Endothelial cell of umbilical vein (primary cell): ENCODE results near the gene C4orf50. TPM values are rescaled to one million over a fixed set of nuclear protein-coding genes. Genes with fewer than 3 reads are reported as not detected.

Experiments used
- BruUV-seq: library from RNA; stranded (reverse); fragments of 400-500 nt; replicated peaks from 2 replicates; lab custom pipeline; 2021; lab: Mats Ljungman, UMichigan
- CTCF ChIA-PET: fragments of 300-600, 350-600 bp; sonication (Branson Sonifier 250); formaldehyde crosslinking; loops from one replicate; lab custom pipeline; 2021; ENCODE audit warnings: antibody characterized with exemption, inconsistent platforms; lab: Charles Lee
- POLR2A ChIA-PET: fragments of 300-600, 350-600 bp; sonication (Branson Sonifier 250); formaldehyde crosslinking; loops from one replicate; lab custom pipeline; 2021; ENCODE audit warnings: antibody characterized with exemption, inconsistent platforms; lab: Charles Lee
- DNase-seq: peaks from one replicate; pipeline ENCODE4 v3.0.0-alpha.2; 2011; ENCODE audit warnings: low read depth, low spot score
- FAIRE-seq: peaks from 2 replicates; lab custom pipeline; 2011; peaks lifted over from hg19 to GRCh38; lab: Jason Lieb, UNC
- H2AFZ ChIP-seq: 2 replicates; pipeline ENCODE4 v1.6.0; 2012; ENCODE audit warnings: low read depth, low read length, control low read depth, inconsistent platforms
- H3K27ac ChIP-seq: 2 replicates; pipeline ENCODE4 v1.5.1; 2011; ENCODE audit warnings: low read depth, mild to moderate bottlenecking, control low read depth, low read length, moderate library complexity; ENCODE audit not compliant: insufficient read depth
- H3K27me3 ChIP-seq, 2 experiments: 2 replicates each; pipeline versions ENCODE4 v1.6.0 to v1.6.1; 2011; ENCODE audit warnings: low read length in 2 of 2, mixed read lengths in 1 of 2; ENCODE audit not compliant: control insufficient read depth in 2 of 2, insufficient read depth in 2 of 2
- H3K36me3 ChIP-seq, 2 experiments: 2 replicates in 1 of 2; 3 replicates in 1 of 2; pipeline ENCODE4 v1.5.1; 2011; ENCODE audit warnings: low read length in 2 of 2, mild to moderate bottlenecking in 1 of 2, moderate library complexity in 1 of 2; ENCODE audit not compliant: control insufficient read depth in 2 of 2, insufficient read depth in 2 of 2; ENCODE audit errors: extremely low read depth in 1 of 2
- H3K4me1 ChIP-seq: 3 replicates; pipeline ENCODE4 v1.5.1; 2011; ENCODE audit warnings: mild to moderate bottlenecking, low read length; ENCODE audit not compliant: control insufficient read depth, insufficient read depth; ENCODE audit errors: extremely low read depth
- H3K4me2 ChIP-seq: 2 replicates; pipeline ENCODE4 v1.6.1; 2011; ENCODE audit warnings: low read length, control low read depth, mixed read lengths; ENCODE audit not compliant: insufficient read depth
- H3K4me3 ChIP-seq, 3 experiments: fragments of 200-600 bp in 1 of 3; sonication (generic), shearing (Covaris generic) in 1 of 3; replicated peaks in 1 of 3; 2 replicates each; pipeline ENCODE4 v1.5.1; 2011 to 2016; ENCODE audit warnings: control low read depth in 3 of 3, low read length in 3 of 3, mild to moderate bottlenecking in 2 of 3, inconsistent platforms in 1 of 3, low read depth in 1 of 3, moderate library complexity in 1 of 3; ENCODE audit not compliant: insufficient read depth in 1 of 3
- H3K79me2 ChIP-seq: 2 replicates; pipeline ENCODE4 v1.6.0; 2012; ENCODE audit warnings: low read length, inconsistent platforms; ENCODE audit not compliant: control insufficient read depth, insufficient read depth
- H3K9ac ChIP-seq: replicated peaks from 2 replicates; pipeline ENCODE3; 2011; ENCODE audit warnings: low read length, control low read depth; ENCODE audit not compliant: insufficient read depth; ENCODE audit errors: extremely low read depth
- H3K9me1 ChIP-seq: replicated peaks from 3 replicates; pipeline ENCODE4 v1.6.0; 2011; ENCODE audit warnings: mild to moderate bottlenecking, low read length; ENCODE audit not compliant: control insufficient read depth, insufficient read depth; ENCODE audit errors: extremely low read depth
- H3K9me3 ChIP-seq: replicated peaks from 2 replicates; pipeline ENCODE4 v1.5.1; 2012; ENCODE audit warnings: low read length, inconsistent platforms; ENCODE audit not compliant: control insufficient read depth, insufficient read depth
- H4K20me1 ChIP-seq: replicated peaks from 2 replicates; pipeline ENCODE3; 2011; ENCODE audit warnings: mild to moderate bottlenecking, low read length; ENCODE audit not compliant: control insufficient read depth, insufficient read depth; ENCODE audit errors: extremely low read depth
- CTCF ChIP-seq, 2 donors: IDR thresholded peaks; 1 replicate in 1 of 2; 2 replicates in 1 of 2; pipeline ENCODE4 v1.5.1; 2011; ENCODE audit warnings: low read length in 2 of 2, mild to moderate bottlenecking in 2 of 2, moderate library complexity in 2 of 2, control low read depth in 1 of 2, inconsistent platforms in 1 of 2, low read depth in 1 of 2; ENCODE audit not compliant: insufficient read depth in 1 of 2; ENCODE audit errors: extremely low read depth in 1 of 2
- EZH2 ChIP-seq: IDR thresholded peaks from 2 replicates; pipeline ENCODE4 v1.6.1; 2012; ENCODE audit warnings: borderline replicate concordance, low read depth, mild to moderate bottlenecking, moderate library complexity, low read length, inconsistent platforms; ENCODE audit not compliant: severe bottlenecking
- FOS ChIP-seq: IDR thresholded peaks from 2 replicates; pipeline ENCODE4 v1.6.1; 2011; ENCODE audit warnings: mild to moderate bottlenecking, low read length, moderate library complexity, borderline replicate concordance; ENCODE audit not compliant: insufficient read depth
- GATA2 ChIP-seq: IDR thresholded peaks from 2 replicates; pipeline ENCODE4 v1.7.0; 2011; ENCODE audit warnings: low read depth, mild to moderate bottlenecking, moderate library complexity, mixed read lengths, low read length; ENCODE audit not compliant: insufficient read length, insufficient read depth
- JUN ChIP-seq: IDR thresholded peaks from 2 replicates; pipeline ENCODE4 v1.6.1; 2011; ENCODE audit warnings: borderline replicate concordance, low read depth; ENCODE audit not compliant: insufficient read length, insufficient read depth
- MAX ChIP-seq: IDR thresholded peaks from 2 replicates; pipeline ENCODE4 v1.6.1; 2011; ENCODE audit not compliant: insufficient read depth, insufficient read length
- MYC ChIP-seq: IDR thresholded peaks from one replicate; pipeline ENCODE4 v1.6.1; 2011; ENCODE audit warnings: mild to moderate bottlenecking, low read depth, low read length
- POLR2A ChIP-seq: IDR thresholded peaks from 2 replicates; pipeline ENCODE4 v1.6.1; 2012; ENCODE audit warnings: low read depth, mild to moderate bottlenecking, control low read depth, low read length
- POLR2AphosphoS5 ChIP-seq: IDR thresholded peaks from 2 replicates; pipeline ENCODE4 v1.6.1; 2012; ENCODE audit warnings: low read depth, mild to moderate bottlenecking, control low read depth, low read length, moderate library complexity; ENCODE audit not compliant: insufficient read depth
- dilution Hi-C: fragments of 300-500 bp; cut with MboI; formaldehyde crosslinking; loops from one replicate; pipeline ENCODE4 v1.15.0; 2019; ENCODE audit warnings: low sequenced_read_pairs; ENCODE audit not compliant: extremely low pct_ligation_motif_present
- intact Hi-C: fragments of 100-400 bp; cut with micrococcal nuclease; formaldehyde crosslinking; loops from one replicate; pipeline ENCODE4 v1.10.0; 2022
- polyA plus RNA-seq, 4 experiments: library from polyadenylated mRNA; depleted of rRNA in 3 of 4; stranded (reverse) in 3 of 4; unstranded in 1 of 4; fragments of >200 nt; gene quantifications; 2 replicates each; pipeline versions ENCODE4 v1.2.1 to v1.2.3, GENCODE V29; 2011 to 2012; ENCODE audit warnings: missing spikeins in 1 of 4
- total RNA-seq: library from RNA; stranded (reverse); gene quantifications from 2 replicates; pipeline ENCODE4 v1.2.3, GENCODE V29; 2021

C4orf50 gene
- total and polyA plus RNA-seq, 2 donors (not counting 3 experiments of a cell fraction or from before 2014, with no cell fraction given) = not detected

GRCh38 chr4:5858020-5858769 lies 160.0 kb downstream of the C4orf50 start:
- Histone ChIP-seq H3K27ac (no peak overlapping the region), H3K4me2 (no peak overlapping the region), H4K20me1 (no peaks in the 10 kb centered on the region), H3K9me3 (no peaks in the 10 kb centered on the region), H3K36me3 (no peaks in the 10 kb centered on the region), H3K9me1 (no peaks in the 10 kb centered on the region), H3K4me3 (no peak overlapping the region), H2AFZ (no peak overlapping the region), H3K4me1 (no peaks in the 10 kb centered on the region), H3K27me3 (no peaks in the 10 kb centered on the region), H3K9ac (no peak overlapping the region), H3K79me2 (no peaks in the 10 kb centered on the region)
- dilution Hi-C loops = no loop called here
- CTCF ChIA-PET = no interaction called here
- intact Hi-C loops = no loop called here
- TF ChIP-seq FOS (no peak), GATA2 (no peak), JUN (no peak), MAX (no peak), CTCF (IDR thresholded peaks at IDR 0.05; ENCODE audit: extremely low read depth in 1 of 2, insufficient read depth in 1 of 2, low read depth in 1 of 2, low read length in 2 of 2) (no peak), EZH2 (no peak), POLR2A (no peak), POLR2AphosphoS5 (no peak), MYC (no peak)
- FAIRE-seq = no peak
- POLR2A ChIA-PET = no interaction called here
- no peak for DNase-seq
- no TSS peak for BruUV-seq
